CD14-positive monocyte (primary cell): ENCODE measurements around the gene EXOC2. TPM values are rescaled to one million over a fixed set of nuclear protein-coding genes. Genes with fewer than 3 reads are reported as not detected.

Experiments used
- DNase-seq, 3 donors: peaks; one replicate each; pipeline ENCODE4 v3.0.0-alpha.2; 2011 to 2022
- H2AFZ ChIP-seq: 2 replicates; pipeline ENCODE4 v1.6.0; 2012; ENCODE audit warnings: mild to moderate bottlenecking, low read depth, low read length, inconsistent platforms; ENCODE audit not compliant: insufficient read depth, poor library complexity, severe bottlenecking
- H3K27ac ChIP-seq, 2 donors: 1 replicate in 1 of 2; 2 replicates in 1 of 2; pipeline ENCODE4 v1.5.1; 2012 to 2013; ENCODE audit warnings: low read length in 2 of 2, control low read depth in 1 of 2, inconsistent platforms in 1 of 2, low read depth in 1 of 2, mild to moderate bottlenecking in 1 of 2
- H3K27me3 ChIP-seq, 2 donors: one replicate each; pipeline versions ENCODE4 v1.6.0 to v1.6.1; 2011 to 2013; ENCODE audit warnings: low read length in 2 of 2; ENCODE audit not compliant: control insufficient read depth in 2 of 2, insufficient read depth in 2 of 2
- H3K36me3 ChIP-seq, 2 donors: replicated peaks in 1 of 2; 1 replicate in 1 of 2; 2 replicates in 1 of 2; pipeline versions ENCODE4 v1.5.1 to v1.6.1; 2012 to 2013; ENCODE audit warnings: low read length in 2 of 2, control low read depth in 1 of 2, inconsistent platforms in 1 of 2, mild to moderate bottlenecking in 1 of 2; ENCODE audit not compliant: insufficient read depth in 2 of 2, control insufficient read depth in 1 of 2
- H3K4me1 ChIP-seq, 2 donors: 1 replicate in 1 of 2; 2 replicates in 1 of 2; pipeline versions ENCODE4 v1.5.1 to v1.6.1; 2012 to 2013; ENCODE audit warnings: low read length in 2 of 2, control low read depth in 1 of 2, inconsistent platforms in 1 of 2, mild to moderate bottlenecking in 1 of 2, moderate library complexity in 1 of 2; ENCODE audit not compliant: insufficient read depth in 2 of 2, control insufficient read depth in 1 of 2
- H3K4me2 ChIP-seq: replicated peaks from 2 replicates; pipeline ENCODE3; 2012; ENCODE audit warnings: low read length, moderate library complexity, mild to moderate bottlenecking; ENCODE audit not compliant: poor library complexity, severe bottlenecking; ENCODE audit errors: extremely low read depth
- H3K4me3 ChIP-seq, 3 experiments: fragments of 200-600 bp in 1 of 3; sonication (generic) in 1 of 3; replicated peaks in 1 of 3; 1 replicate in 2 of 3; 2 replicates in 1 of 3; pipeline ENCODE4 v1.5.1; 2011 to 2013; ENCODE audit warnings: low read length in 3 of 3, mild to moderate bottlenecking in 3 of 3, control low read depth in 2 of 3, low read depth in 2 of 3, inconsistent platforms in 1 of 3, moderate library complexity in 1 of 3
- H3K79me2 ChIP-seq: 2 replicates; pipeline ENCODE4 v1.6.0; 2012; ENCODE audit warnings: mild to moderate bottlenecking, control low read depth, inconsistent platforms, low read length, moderate library complexity; ENCODE audit not compliant: insufficient read depth
- H3K9ac ChIP-seq: 2 replicates; pipeline ENCODE4 v1.6.0; 2017; ENCODE audit warnings: low read length, mild to moderate bottlenecking; ENCODE audit not compliant: insufficient read depth, poor library complexity, severe bottlenecking
- H3K9me3 ChIP-seq, 2 donors: replicated peaks in 1 of 2; 1 replicate in 1 of 2; 2 replicates in 1 of 2; pipeline versions ENCODE4 v1.5.1 to v1.6.1; 2012 to 2013; ENCODE audit warnings: low read length in 2 of 2, control low read depth in 1 of 2; ENCODE audit not compliant: control insufficient read depth in 1 of 2, insufficient read depth in 1 of 2
- H4K20me1 ChIP-seq: 2 replicates; pipeline ENCODE4 v1.6.0; 2012; ENCODE audit warnings: mild to moderate bottlenecking, low read length, control low read depth, moderate library complexity; ENCODE audit not compliant: insufficient read depth
- H3K27ac Mint-ChIP-seq, 7 donors: one replicate each; pipeline ENCODE4 v1.8.0; 2020; ENCODE audit warnings: mild to moderate bottlenecking in 7 of 7, mixed read lengths in 7 of 7, moderate library complexity in 6 of 7, inconsistent platforms in 2 of 7
- H3K27me3 Mint-ChIP-seq, 3 donors: one replicate each; pipeline ENCODE4 v1.8.0; 2021 to 2022; ENCODE audit warnings: low read depth in 3 of 3, mild to moderate bottlenecking in 3 of 3, mixed read lengths in 3 of 3, moderate library complexity in 3 of 3, inconsistent platforms in 1 of 3
- H3K36me3 Mint-ChIP-seq, 2 donors: one replicate each; pipeline ENCODE4 v1.8.0; 2020; ENCODE audit warnings: mixed read lengths in 2 of 2, inconsistent platforms in 1 of 2, mild to moderate bottlenecking in 1 of 2
- H3K4me1 Mint-ChIP-seq: one replicate; pipeline ENCODE4 v1.8.0; 2020; ENCODE audit warnings: mild to moderate bottlenecking, mixed read lengths
- H3K4me3 Mint-ChIP-seq, 2 donors: one replicate each; pipeline ENCODE4 v1.8.0; 2020; ENCODE audit warnings: mild to moderate bottlenecking in 2 of 2, mixed read lengths in 2 of 2, moderate library complexity in 1 of 2
- H3K9me3 Mint-ChIP-seq, 7 donors: one replicate each; pipeline ENCODE4 v1.8.0; 2020 to 2022; ENCODE audit warnings: mixed read lengths in 7 of 7, mild to moderate bottlenecking in 6 of 7, moderate library complexity in 6 of 7, inconsistent platforms in 2 of 7
- CTCF ChIP-seq: fragments of 200-600 bp; IDR thresholded peaks from one replicate; pipeline ENCODE4 v1.8.0; 2022; ENCODE audit warnings: antibody characterized with exemption, mild to moderate bottlenecking
- WGBS: methylation state at CpG from one replicate; pipeline ENCODE4 v1.1.5; 2013; ENCODE audit warnings: missing lambda C conversion rate; ENCODE audit not compliant: insufficient coverage; 5-methylcytosine and 5-hydroxymethylcytosine counted together
- intact Hi-C, 2 donors: fragments of 100-400 bp; cut with micrococcal nuclease; formaldehyde crosslinking; loops; one replicate each; pipeline versions ENCODE4 v1.15.0 to v1.15.1; 2023
- polyA plus RNA-seq, 3 donors: library from polyadenylated mRNA; depleted of rRNA in 1 of 3; unstranded in 2 of 3; stranded (reverse) in 1 of 3; fragments of 300-500 nt in 2 of 3; fragments of >200 nt in 1 of 3; fragmentation: Illumina TruSeq in 2 of 3; gene quantifications; 1 replicate in 2 of 3; 2 replicates in 1 of 3; pipeline ENCODE4 v1.2.3, GENCODE V29; 2012 to 2021

Gene EXOC2
- polyA plus RNA-seq, 3 donors = 7.5 to 15.5 (median 12.0) TPM

GRCh38 chr6:657743-658142 lies 35.2 kb downstream of the EXOC2 start:
- WGBS = no CpG with 5 or more reads among the region's 1 CpG
- no peak overlapping the region for H3K9ac ChIP-seq
- H3K4me3 Mint-ChIP-seq = no peak overlapping the region
- no peak overlapping the region for H3K4me3 ChIP-seq
- peaks cover 14 to 20% of the 10 kb centered on the region in 2 donors for H3K36me3 Mint-ChIP-seq
- no peak overlapping the region for H2AFZ ChIP-seq
- H3K79me2 ChIP-seq = peaks cover 10% of the 10 kb centered on the region
- no peak overlapping the region for H3K27ac ChIP-seq
- no peak overlapping the region for H3K4me2 ChIP-seq
- H3K9me3 ChIP-seq = peaks cover 0 to 6% of the 10 kb centered on the region in 2 donors
- no peak for TF ChIP-seq CTCF
- no peaks in the 10 kb centered on the region for H3K4me1 ChIP-seq
- H3K9me3 Mint-ChIP-seq = peaks cover 0 to 9% (median 5%) of the 10 kb centered on the region in 7 donors
- H3K27ac Mint-ChIP-seq = no peak overlapping the region
- intact Hi-C loops = no loop called here
- peaks cover 31% of the 10 kb centered on the region for H4K20me1 ChIP-seq
- H3K4me1 Mint-ChIP-seq = peaks cover 6% of the 10 kb centered on the region
- peaks cover 0 to 2% (median 0%) of the 10 kb centered on the region in 3 donors for H3K27me3 Mint-ChIP-seq
- H3K36me3 ChIP-seq = peaks cover 0 to 12% of the 10 kb centered on the region in 2 donors
- H3K27me3 ChIP-seq = no peaks in the 10 kb centered on the region
- DNase-seq = no peak

- Mint-ChIP-seq H3K4me1 (peaks cover 4% of the 10 kb centered on the region), H3K27me3 (peaks cover 0 to 2% (median 0%) of the 10 kb centered on the region in 3 donors), H3K9me3 (peaks cover 0 to 9% (median 5%) of the 10 kb centered on the region in 7 donors), H3K27ac (no peak within 1 kb of the TSS), H3K36me3 (peaks cover 14 to 20% of the 10 kb centered on the region in 2 donors), H3K4me3 (no peak within 1 kb of the TSS)
- TF ChIP-seq CTCF = no peak
- H3K9ac ChIP-seq = no peak within 1 kb of the TSS
- H3K9me3 ChIP-seq = peaks cover 0 to 6% of the 10 kb centered on the region in 2 donors
- intact Hi-C loops = no loop called here
- H3K27ac ChIP-seq = no peak within 1 kb of the TSS
- no peaks in the 10 kb centered on the region for H3K27me3 ChIP-seq
- no peak within 1 kb of the TSS for H2AFZ ChIP-seq
- H3K36me3 ChIP-seq = peaks cover 0 to 12% of the 10 kb centered on the region in 2 donors
- no peak for DNase-seq
- H3K79me2 ChIP-seq = peaks cover 9% of the 10 kb centered on the region
- H3K4me1 ChIP-seq = no peaks in the 10 kb centered on the region
- no peak within 1 kb of the TSS for H3K4me2 ChIP-seq
- no peak within 1 kb of the TSS for H3K4me3 ChIP-seq
- 96% methylated on average over 62 of the region's 73 CpGs for WGBS
- H4K20me1 ChIP-seq = peaks cover 28% of the 10 kb centered on the region
These were observed 36.3 kb downstream of the EXOC2 start, which contains the start of gene HUS1B for GRCh38 chr6:656460-657252. TSS of gene HUS1B (minus strand) at chr6:657100. CDS start at chr6:656944, 156 bp downstream.
